Neural progenitor cell (in vitro differentiated cells): ENCODE results near the gene YARS1.

Experiments used
- EZH2 ChIP-seq: fragments of 200-600 bp; sonication (generic); IDR thresholded peaks from 2 replicates; pipeline ENCODE4 v1.6.1; 2017; ENCODE audit warnings: antibody characterized with exemption, mild to moderate bottlenecking, moderate library complexity
- EZH2phosphoT487 ChIP-seq: fragments of 200-600 bp; sonication (generic); IDR thresholded peaks from 2 replicates; pipeline ENCODE4 v1.6.1; 2017; ENCODE audit warnings: antibody characterized with exemption
- TF ChIP-seq, protein P1 (sequence below): fragments of 200-600 bp; sonication (generic); IDR thresholded peaks from 2 replicates; pipeline ENCODE4 v1.5.1; 2017; ENCODE audit warnings: antibody characterized with exemption, mild to moderate bottlenecking

DNA sequence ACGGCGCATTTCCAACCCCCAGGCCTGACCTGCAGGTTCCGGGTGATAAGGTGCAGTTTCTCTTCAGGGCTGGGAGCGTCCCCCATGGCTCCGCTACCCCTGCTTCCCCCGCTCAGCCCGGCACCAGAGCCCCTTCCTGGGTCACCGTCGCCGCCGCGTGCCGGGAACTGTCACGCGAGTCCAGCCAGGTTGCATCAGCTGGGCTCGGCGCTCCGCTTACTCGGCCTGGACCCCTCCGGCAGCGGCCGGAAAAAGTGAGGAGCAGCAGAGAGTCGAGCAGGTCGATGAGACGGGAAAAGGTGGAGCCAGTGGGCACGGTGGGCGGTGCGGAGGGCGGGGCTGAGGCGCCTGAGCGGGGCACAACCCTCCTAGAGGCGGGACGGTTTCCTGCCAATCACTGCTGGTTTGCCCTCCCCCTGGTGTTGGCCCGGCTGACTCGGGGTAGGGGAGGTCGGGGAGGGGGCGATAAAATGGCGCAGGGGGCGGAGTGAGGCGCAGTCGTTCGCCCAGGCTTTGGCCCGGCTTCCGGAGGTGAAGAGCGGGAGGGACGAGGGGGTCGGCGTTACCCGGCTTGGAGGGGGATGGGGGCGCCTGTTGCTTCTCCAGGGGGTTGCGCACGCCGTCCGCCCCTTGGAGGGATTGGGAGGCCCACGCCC lies at the start of gene YARS1, which contains the start of gene S100PBP:
- TF ChIP-seq, protein P1, sequence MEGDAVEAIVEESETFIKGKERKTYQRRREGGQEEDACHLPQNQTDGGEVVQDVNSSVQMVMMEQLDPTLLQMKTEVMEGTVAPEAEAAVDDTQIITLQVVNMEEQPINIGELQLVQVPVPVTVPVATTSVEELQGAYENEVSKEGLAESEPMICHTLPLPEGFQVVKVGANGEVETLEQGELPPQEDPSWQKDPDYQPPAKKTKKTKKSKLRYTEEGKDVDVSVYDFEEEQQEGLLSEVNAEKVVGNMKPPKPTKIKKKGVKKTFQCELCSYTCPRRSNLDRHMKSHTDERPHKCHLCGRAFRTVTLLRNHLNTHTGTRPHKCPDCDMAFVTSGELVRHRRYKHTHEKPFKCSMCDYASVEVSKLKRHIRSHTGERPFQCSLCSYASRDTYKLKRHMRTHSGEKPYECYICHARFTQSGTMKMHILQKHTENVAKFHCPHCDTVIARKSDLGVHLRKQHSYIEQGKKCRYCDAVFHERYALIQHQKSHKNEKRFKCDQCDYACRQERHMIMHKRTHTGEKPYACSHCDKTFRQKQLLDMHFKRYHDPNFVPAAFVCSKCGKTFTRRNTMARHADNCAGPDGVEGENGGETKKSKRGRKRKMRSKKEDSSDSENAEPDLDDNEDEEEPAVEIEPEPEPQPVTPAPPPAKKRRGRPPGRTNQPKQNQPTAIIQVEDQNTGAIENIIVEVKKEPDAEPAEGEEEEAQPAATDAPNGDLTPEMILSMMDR, result no peak
- no peak for TF ChIP-seq EZH2
- TF ChIP-seq EZH2phosphoT487, result no peak
